ENCODE measurements around the gene ZC3H12C.
"Not testable (repeated sequence)": the region's sequence is repeated elsewhere in the genome, so short reads cannot be mapped to it uniquely, and the experiment has no call there.

Gene ZC3H12C

DNA sequence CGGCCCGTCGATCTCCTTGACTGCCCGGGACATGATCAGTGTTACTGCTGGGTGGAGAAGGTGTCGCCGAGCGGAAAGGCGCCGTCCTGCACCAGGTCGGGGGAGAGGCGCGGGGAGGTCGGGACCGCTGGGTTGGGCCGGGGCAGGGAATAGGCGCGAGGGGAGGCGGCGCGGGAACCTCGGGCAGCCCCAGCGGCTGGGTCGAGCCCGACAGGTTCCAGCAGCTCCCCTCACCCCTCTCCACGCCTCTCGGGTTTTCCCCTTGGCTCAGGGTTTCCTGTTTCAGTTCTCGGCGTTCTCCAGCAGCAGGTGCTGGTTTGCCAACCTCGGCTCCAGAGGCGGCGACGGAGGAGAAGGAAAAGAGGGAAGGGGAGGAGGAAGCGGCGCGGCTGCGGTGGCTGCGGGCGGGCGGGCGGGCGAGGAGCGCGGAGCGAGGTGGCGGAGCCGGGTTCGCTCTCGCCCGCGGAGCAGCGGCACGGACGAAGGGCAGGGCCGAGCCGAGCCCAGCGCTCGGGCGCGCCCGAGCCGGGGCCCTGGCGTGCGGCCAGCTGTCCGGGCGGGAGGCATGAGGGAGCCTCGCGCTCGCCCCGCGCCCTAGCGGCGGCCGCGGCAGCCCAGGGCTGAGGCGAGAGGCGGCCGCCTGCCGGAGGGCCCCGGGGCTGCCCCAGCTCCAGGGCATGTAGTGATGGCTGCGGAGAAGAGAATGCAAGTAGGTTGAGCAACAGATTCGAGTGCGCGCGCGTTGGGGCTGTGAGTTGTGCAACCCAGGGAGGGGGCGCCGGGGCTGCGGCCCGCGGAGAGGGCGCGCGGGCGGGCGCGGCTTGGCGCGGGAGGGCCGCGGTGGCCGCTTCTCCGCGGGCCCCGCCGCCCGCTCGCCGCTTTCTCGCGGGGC, at the start of gene ZC3H12C:
ZC3H12C (plus strand) TSS at position 878 of the 892 bp plus-strand sequence. CDS start 20 bp downstream, outside the sequence.
- peak within 1 kb of the TSS; percentile 77 for H3K4me3 ChIP-seq (ENCODE audit: low read depth, low read length)

GRCh38 chr11:110044226-110044968, 48.8 kb upstream of the ZC3H12C start:
- H3K4me3 ChIP-seq (ENCODE audit: low read depth, low read length) = no peak overlapping the region

DNA sequence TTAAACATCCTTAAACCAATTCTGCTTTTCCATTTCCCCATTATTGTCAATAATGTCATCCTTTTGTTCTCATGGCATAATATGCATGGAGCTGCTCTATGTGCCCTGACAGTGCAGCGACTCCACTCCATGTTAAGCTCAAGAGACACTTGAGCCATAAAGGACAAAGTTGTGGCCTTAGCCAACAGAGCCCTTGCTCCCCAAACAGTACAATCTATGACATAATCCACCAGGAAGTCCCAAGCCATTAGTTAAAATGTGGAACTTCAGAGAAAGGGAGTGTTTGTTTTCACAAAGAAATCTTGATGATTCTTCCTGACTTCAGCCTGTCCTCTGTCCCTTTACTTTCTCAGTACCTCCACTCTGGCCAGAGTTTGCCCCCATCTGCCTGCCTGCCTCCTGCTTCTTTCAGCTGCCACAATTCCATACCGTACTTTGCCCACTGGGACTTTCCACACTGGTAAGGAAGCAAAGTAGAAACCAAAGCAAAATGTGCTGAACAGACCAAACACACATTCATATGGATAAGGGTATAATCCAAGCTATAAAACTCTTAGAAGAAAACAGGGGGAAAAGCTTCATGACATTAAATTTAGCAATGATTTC, 46.3 kb upstream of the ZC3H12C start:
- H3K4me3 ChIP-seq (ENCODE audit: low read depth, low read length) = no peak overlapping the region

GRCh38 chr11:110049501-110050200, 43.5 kb upstream of the ZC3H12C start:
- no peak overlapping the region for H3K4me3 ChIP-seq (ENCODE audit: low read depth, low read length)

DNA sequence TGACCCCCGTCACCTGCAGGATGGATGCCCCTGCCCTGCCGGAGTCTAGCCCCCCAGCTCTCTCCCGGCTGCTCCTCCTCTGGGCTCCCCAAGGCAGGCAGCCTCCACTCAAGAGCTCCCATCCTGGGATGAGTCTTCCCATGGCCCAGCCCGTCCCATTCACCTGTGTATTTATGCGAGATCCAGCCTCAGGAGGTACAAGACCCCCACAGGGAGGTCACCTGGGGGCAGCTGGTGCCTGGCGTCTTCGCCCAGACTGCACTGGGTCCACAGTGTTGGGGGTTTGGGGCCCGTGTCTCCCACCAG, 43.0 kb upstream of the ZC3H12C start:
- no peak overlapping the region for H3K4me3 ChIP-seq (ENCODE audit: low read depth, low read length)

DNA sequence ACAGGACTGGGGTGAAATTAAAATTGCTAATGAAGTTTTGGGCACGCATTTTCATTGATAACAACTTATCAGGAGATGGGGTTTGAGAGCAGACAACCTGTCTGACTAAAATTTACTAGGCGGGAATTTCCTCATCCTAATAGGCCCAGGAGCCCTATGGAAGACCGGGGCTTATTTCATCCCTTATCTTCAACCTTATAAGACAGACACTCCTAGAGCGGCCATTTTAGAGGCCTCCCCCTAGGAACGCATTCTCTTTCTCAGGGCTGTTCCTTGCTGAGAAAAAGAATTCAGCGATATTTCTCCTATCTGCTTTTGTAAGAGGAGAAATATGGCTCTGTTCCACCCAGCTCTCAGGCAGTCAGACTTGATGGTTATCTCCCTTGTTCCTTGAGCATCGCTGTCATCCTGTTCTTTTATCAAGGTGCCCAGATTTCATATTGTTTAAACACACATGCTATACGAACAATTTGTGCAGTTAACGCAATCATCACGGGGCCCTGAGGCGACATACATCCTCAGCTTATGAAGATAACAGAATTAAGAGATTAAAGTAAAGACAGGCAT, 39.3 kb upstream of the ZC3H12C start:
- H3K4me3 ChIP-seq (ENCODE audit: low read depth, low read length) = no peak overlapping the region

DNA sequence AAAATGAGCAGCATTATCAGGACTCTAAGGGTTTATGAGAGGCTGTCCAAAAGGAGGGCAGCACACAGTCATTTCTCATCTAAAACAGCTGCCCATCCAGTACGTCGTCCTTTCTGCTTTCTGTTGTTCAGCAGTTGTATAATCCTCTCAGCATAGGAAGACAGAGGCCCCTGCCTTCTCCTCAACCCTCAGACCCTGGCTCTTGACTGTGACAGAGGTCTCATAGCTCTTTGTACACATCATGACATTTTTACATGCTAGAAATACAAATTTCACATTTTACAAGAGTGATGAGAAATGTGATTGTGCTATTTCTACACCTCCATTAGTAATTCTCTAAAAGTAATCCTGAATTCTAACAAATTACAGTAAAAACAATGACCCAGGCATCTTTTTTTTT, 36.2 kb upstream of the ZC3H12C start:
- H3K4me3 ChIP-seq (ENCODE audit: low read depth, low read length) = no peak overlapping the region

DNA sequence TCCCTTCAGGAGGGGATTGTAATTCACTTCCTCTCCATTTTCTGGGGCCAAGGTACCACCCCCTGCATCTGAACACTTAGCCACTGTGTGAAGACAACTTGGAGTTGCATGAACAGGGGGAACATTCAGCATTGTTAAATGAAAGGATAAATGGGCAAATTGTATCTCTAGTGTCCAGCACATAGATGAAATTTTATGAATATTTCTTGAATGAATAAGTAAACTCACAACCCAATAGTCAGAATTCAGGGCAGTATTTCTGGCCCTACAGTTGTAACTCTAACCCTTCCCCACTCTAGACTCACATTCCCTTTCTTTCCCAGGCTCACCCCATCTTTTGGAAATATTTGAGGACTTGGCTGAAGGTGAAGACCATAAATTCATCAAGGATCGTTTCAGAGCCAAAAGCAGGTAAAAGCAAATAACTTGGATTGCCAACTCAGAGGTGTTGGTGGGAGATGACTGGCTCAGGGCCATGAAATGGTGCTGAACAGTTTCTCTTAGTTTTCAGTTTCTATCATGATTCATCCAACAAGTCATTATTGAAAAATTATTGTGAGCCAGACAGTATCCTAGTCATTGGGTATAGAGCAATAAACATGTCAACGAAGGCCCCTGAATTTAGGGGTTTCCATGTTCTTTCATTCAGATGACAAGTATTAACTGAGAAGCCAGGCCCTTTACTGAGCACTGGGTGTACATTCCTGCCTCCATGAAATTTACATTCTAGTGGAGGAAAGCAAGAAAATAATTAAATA, 33.3 kb upstream of the ZC3H12C start:
- H3K4me3 ChIP-seq (ENCODE audit: low read depth, low read length) = no peak overlapping the region

DNA sequence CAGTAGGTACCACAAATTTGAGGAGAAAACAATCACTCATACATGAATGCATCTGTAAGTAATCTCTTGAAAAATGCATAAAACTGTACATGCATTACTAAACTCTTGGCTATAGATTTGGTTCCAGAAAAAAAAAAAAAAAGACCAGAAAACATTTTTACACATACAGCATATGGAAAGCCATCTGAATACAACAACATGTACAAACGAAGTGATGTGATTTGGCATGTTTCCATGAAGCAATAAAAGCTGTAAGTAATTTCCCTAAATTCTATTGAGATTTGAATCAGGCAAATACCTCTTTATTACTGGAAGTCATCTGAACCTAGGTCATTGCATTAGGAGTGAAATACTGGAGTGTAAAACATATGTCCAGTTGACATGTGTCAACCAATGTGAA, 31.9 kb upstream of the ZC3H12C start:
- no peak overlapping the region for H3K4me3 ChIP-seq (ENCODE audit: low read depth, low read length)

DNA sequence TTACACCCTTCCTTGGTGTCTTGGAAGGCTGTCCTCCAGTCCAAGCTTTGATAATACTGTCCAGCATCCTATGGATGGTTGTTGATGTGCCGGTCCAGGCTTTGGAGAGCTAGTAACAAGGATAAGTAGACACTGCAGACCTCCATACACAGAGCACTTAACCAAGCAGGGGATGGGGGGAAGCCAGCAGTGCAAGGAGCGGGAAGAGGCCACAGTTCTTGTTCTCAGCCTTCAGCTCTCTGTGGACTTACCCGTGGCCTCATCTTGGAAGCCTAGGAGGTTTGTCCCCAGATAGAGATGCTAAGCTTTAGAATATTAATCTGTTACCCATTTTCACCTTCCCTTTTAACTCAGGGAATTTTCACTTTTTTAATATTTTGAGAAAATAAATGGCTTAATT, 30.9 kb upstream of the ZC3H12C start:
- no peak overlapping the region for H3K4me3 ChIP-seq (ENCODE audit: low read depth, low read length)

DNA sequence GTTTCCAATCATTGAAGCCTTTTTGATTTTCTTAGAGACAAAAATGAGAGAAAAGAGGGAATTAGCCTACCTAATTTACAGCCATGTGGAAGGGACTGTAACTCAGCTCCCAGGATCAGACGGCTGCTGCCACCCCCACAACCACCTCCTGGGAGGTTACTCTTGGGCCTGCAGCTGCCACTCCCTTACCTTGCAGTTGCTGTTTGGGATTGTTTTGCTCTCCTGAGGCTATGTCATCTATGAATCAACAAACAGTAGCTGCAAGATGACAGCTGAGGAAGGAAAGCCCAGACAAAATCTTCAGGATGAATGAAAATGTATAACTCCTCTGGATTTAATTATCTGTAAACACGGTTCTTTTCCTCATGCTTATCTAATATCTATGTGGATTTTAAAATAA, 28.0 kb upstream of the ZC3H12C start:
- H3K4me3 ChIP-seq (ENCODE audit: low read depth, low read length) = no peak overlapping the region

- H3K4me3 ChIP-seq (ENCODE audit: low read depth, low read length) = not testable (repeated sequence)
Observed at GRCh38 chr11:110068001-110068400, 25.2 kb upstream of the ZC3H12C start.

- H3K4me3 ChIP-seq (ENCODE audit: low read depth, low read length) = no peak overlapping the region
Observed at GRCh38 chr11:110069158-110069737, 23.9 kb upstream of the ZC3H12C start.

GRCh38 chr11:110070176-110070575, 23.0 kb upstream of the ZC3H12C start:
- H3K4me3 ChIP-seq (ENCODE audit: low read depth, low read length) = no peak overlapping the region

DNA sequence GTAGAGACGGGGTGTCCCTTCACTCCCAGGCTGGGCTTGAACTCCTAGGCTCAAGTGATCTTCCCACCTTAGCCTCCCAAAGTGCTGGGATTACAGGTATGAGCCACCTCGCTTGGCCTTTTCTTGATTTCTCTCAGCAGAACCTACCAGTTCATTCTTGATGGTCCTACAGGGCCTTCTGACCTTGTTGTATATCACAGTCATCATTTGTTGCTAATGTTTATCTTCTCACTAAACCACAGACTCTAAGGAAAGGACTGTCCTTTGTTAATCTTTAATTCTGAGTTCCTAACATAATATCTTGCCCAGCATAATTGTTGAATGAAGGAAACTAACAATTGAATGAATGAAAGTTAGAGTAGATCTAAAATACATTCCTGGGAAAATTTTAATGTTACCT, 22.0 kb upstream of the ZC3H12C start:
- no peak overlapping the region for H3K4me3 ChIP-seq (ENCODE audit: low read depth, low read length)

- H3K4me3 ChIP-seq (ENCODE audit: low read depth, low read length) = no peak overlapping the region
Observed at GRCh38 chr11:110072930-110073329, 20.3 kb upstream of the ZC3H12C start.

GRCh38 chr11:110074499-110074898, 18.7 kb upstream of the ZC3H12C start:
- H3K4me3 ChIP-seq (ENCODE audit: low read depth, low read length) = no peak overlapping the region

DNA sequence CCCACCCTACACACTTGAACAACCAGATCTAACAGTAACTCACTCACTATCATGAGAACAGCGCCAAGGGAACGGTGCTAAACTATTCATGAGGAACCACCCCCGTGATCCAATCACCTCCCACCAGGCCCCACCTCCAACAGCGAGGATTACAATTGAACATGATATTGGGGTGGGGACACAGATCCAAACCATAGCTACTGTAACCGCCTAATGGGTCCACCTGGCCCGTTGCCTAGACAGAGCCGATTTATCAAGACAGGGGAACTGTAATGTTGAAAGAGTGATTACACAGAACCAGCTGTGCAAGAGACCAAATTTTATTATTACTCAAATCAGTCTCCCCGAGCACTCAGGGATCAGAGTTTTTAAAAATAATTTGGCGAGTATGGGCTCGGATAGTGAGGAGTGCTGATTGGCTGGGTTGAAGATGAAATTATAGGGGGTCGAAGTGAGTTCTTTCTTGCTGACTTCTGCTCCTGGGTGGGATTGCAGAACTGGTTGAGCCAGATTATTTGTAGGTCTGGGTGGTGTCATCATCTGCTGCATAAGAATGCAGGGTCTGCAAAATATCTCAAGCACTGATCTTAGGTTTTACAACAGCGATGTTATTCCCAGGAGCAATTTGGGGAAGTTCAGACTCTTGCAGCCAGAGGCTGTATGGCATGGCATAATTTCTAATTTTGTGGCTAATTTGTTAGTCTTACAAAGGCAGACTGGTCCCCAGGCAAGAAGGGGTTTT, 17.9 kb upstream of the ZC3H12C start:
- no peak overlapping the region for H3K4me3 ChIP-seq (ENCODE audit: low read depth, low read length)

GRCh38 chr11:110075847-110076208, 17.4 kb upstream of the ZC3H12C start:
- H3K4me3 ChIP-seq (ENCODE audit: low read depth, low read length) = no peak overlapping the region

Data from iPS-11a (cell line).